Gastroesophageal sphincter (tissue), 4 donors: Measurements from ENCODE around the gene TRPC4AP. TPM values are rescaled to one million over a fixed set of nuclear protein-coding genes. Genes with fewer than 3 reads are reported as not detected.

Experiments used
- ATAC-seq: fragments of 150-250 bp; one replicate; pipeline ENCODE4 v1.9.1; 2016; ENCODE audit warnings: mild to moderate bottlenecking, moderate library complexity
- H3K27ac ChIP-seq, 4 donors: fragments of 200-600 bp; sonication (generic) in 3 of 4; 1 replicate in 3 of 4; 2 replicates in 1 of 4; pipeline ENCODE4 v1.5.1; 2016 to 2019
- H3K27me3 ChIP-seq: fragments of 200-600 bp; sonication (generic); one replicate; pipeline ENCODE4 v1.5.1; 2019
- H3K36me3 ChIP-seq, 2 donors: fragments of 200-600 bp; sonication (generic); one replicate each; pipeline ENCODE4 v1.5.1; 2019; ENCODE audit warnings: control low read depth in 1 of 2
- H3K4me1 ChIP-seq, 3 donors: fragments of 200-600 bp; sonication (generic); 1 replicate in 2 of 3; 2 replicates in 1 of 3; pipeline ENCODE4 v1.5.1; 2016 to 2019; ENCODE audit warnings: control low read depth in 2 of 3
- H3K4me3 ChIP-seq, 2 donors: fragments of 200-600 bp; sonication (generic); one replicate each; pipeline ENCODE4 v1.5.1; 2019; ENCODE audit warnings: mild to moderate bottlenecking in 1 of 2, moderate library complexity in 1 of 2
- H3K9me3 ChIP-seq, 3 donors: fragments of 200-600 bp; sonication (generic); one replicate each; pipeline ENCODE4 v1.5.1; 2017 to 2019; ENCODE audit warnings: control low read depth in 2 of 3
- EP300 ChIP-seq: sonication (generic); formaldehyde crosslinking; IDR thresholded peaks from one replicate; pipeline ENCODE4 v1.6.1; 2017; ENCODE audit warnings: antibody characterized with exemption, mild to moderate bottlenecking
- POLR2A ChIP-seq, 2 donors: fragments of 450-650 bp; IDR thresholded peaks; one replicate each; pipeline ENCODE4 v1.6.1; 2017; ENCODE audit warnings: antibody characterized with exemption in 2 of 2, mild to moderate bottlenecking in 2 of 2, moderate library complexity in 1 of 2
- POLR2AphosphoS5 ChIP-seq: sonication (generic); formaldehyde crosslinking; IDR thresholded peaks from one replicate; pipeline ENCODE4 v1.6.1; 2017; ENCODE audit warnings: antibody characterized with exemption
- WGBS, 2 donors: methylation state at CpG; one replicate each; pipeline ENCODE4 v1.1.5; 2018; ENCODE audit warnings: low coverage in 1 of 2; 5-methylcytosine and 5-hydroxymethylcytosine counted together
- total RNA-seq, 4 donors: library from RNA; depleted of rRNA; stranded (reverse); fragments of >200 nt; gene quantifications; one replicate each; pipeline ENCODE4 v1.1.0, GENCODE V29; 2016
- TF ChIP-seq, protein P1 (sequence below), 4 experiments: fragments of 200-600 bp in 2 of 4; fragments of 450-650 bp in 2 of 4; sonication (generic) in 1 of 4; IDR thresholded peaks; one replicate each; pipeline ENCODE4 v1.5.1; 2017 to 2019; ENCODE audit warnings: antibody characterized with exemption in 4 of 4, mild to moderate bottlenecking in 2 of 4, moderate library complexity in 2 of 4

Gene TRPC4AP
- total RNA-seq, 4 donors from 2014 or later, result 47.5 to 57.1 (median 52.4) TPM

GRCh38 chr20:34986311-34987287, 106.0 kb downstream of the TRPC4AP start:
- Histone ChIP-seq H3K36me3 (peaks cover 0 to 2% of the 10 kb centered on the region in 2 donors), H3K4me1 (peaks cover 0 to 19% (median 0%) of the 10 kb centered on the region in 3 donors), H3K9me3 (no peaks in the 10 kb centered on the region), H3K27ac (no peak overlapping the region), H3K4me3 (no peak overlapping the region), H3K27me3 (peaks cover 48% of the 10 kb centered on the region)
- TF ChIP-seq POLR2AphosphoS5 (no peak), POLR2A (IDR thresholded peaks at IDR 0.05) (no peak), EP300 (no peak)
- TF ChIP-seq, protein P1, sequence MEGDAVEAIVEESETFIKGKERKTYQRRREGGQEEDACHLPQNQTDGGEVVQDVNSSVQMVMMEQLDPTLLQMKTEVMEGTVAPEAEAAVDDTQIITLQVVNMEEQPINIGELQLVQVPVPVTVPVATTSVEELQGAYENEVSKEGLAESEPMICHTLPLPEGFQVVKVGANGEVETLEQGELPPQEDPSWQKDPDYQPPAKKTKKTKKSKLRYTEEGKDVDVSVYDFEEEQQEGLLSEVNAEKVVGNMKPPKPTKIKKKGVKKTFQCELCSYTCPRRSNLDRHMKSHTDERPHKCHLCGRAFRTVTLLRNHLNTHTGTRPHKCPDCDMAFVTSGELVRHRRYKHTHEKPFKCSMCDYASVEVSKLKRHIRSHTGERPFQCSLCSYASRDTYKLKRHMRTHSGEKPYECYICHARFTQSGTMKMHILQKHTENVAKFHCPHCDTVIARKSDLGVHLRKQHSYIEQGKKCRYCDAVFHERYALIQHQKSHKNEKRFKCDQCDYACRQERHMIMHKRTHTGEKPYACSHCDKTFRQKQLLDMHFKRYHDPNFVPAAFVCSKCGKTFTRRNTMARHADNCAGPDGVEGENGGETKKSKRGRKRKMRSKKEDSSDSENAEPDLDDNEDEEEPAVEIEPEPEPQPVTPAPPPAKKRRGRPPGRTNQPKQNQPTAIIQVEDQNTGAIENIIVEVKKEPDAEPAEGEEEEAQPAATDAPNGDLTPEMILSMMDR (IDR thresholded peaks at IDR 0.05), result no peak
- ATAC-seq, result no peak
- WGBS, 2 donors, result 55% methylated on average over 2 of the region's 24 CpGs; no CpG with 5 or more reads in 1 of the 2 donors

DNA sequence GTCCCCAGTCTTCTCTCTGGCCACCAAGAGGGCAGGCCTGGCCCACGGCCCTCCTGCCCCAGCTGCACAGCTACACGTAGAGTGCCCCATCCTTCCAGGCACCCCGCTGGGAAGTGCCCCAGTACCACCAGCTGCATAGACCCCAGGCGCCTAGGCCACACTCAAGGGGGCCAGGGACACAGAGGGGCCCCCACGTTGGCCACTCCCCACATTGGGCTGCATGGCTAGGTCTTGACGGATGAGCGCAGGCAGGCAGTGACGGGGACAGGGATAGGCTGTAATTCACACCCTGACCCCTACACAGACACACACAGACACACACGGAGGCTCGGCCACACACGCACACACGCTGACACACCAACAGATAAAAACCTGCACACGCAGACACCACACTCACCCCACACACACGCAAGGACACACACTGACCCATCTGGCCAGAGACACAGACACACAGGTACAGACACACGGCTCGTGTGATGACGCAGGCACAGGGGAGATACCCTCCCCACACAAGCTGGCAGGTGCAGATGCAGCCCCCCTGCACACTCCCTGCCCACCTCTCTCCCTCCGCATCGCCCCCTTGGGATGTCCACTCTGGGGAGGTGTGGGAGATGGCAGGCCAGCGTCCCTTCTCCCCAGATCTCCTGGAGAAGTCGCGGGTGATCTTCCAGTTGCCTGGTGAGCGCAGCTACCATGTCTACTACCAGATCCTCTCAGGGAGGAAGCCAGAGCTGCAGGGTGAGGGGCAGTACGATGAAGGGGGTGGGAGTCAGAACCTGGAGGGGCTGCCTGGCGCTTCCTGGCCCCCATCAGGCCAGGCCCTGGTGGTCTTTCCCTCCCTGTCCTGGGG, 106.9 kb downstream of the TRPC4AP start:
- no peaks in the 10 kb centered on the region for H3K36me3 ChIP-seq
- no peak for ATAC-seq
- no peak overlapping the region for H3K4me3 ChIP-seq
- WGBS, 2 donors, result 63 to 65% methylated on average over 5 to 8 of the region's 25 CpGs
- H3K9me3 ChIP-seq, result no peaks in the 10 kb centered on the region
- H3K4me1 ChIP-seq, result peaks cover 0 to 19% (median 0%) of the 10 kb centered on the region in 3 donors
- H3K27me3 ChIP-seq, result peaks cover 57% of the 10 kb centered on the region
- TF ChIP-seq EP300, result no peak
- no peak for TF ChIP-seq POLR2AphosphoS5
- no peak for TF ChIP-seq POLR2A (IDR thresholded peaks at IDR 0.05)
- no peak overlapping the region for H3K27ac ChIP-seq

GRCh38 chr20:34984756-34985261, 107.8 kb downstream of the TRPC4AP start:
- Histone ChIP-seq H3K36me3 (no peaks in the 10 kb centered on the region), H3K27me3 (peaks cover 64% of the 10 kb centered on the region), H3K9me3 (no peaks in the 10 kb centered on the region), H3K4me3 (no peak overlapping the region), H3K27ac (no peak overlapping the region), H3K4me1 (peaks cover 0 to 19% (median 0%) of the 10 kb centered on the region in 3 donors)
- WGBS, 2 donors, result 75% methylated on average over 6 of the region's 18 CpGs; no CpG with 5 or more reads in 1 of the 2 donors
- TF ChIP-seq, protein P1 (IDR thresholded peaks at IDR 0.05), result no peak
- no peak for TF ChIP-seq POLR2AphosphoS5
- no peak for TF ChIP-seq POLR2A (IDR thresholded peaks at IDR 0.05)
- no peak for TF ChIP-seq EP300
- ATAC-seq, result no peak

GRCh38 chr20:34983995-34984735, 108.4 kb downstream of the TRPC4AP start:
- ATAC-seq, result no peak
- Histone ChIP-seq H3K36me3 (no peaks in the 10 kb centered on the region), H3K4me1 (peaks cover 0 to 19% (median 0%) of the 10 kb centered on the region in 3 donors), H3K27me3 (peaks cover 70% of the 10 kb centered on the region), H3K27ac (no peak overlapping the region), H3K9me3 (no peaks in the 10 kb centered on the region), H3K4me3 (no peak overlapping the region)
- TF ChIP-seq POLR2A (IDR thresholded peaks at IDR 0.05) (no peak), EP300 (no peak), POLR2AphosphoS5 (no peak)
- TF ChIP-seq, protein P1 (IDR thresholded peaks at IDR 0.05), result no peak
- WGBS, 2 donors, result 11% methylated on average over 3 of the region's 14 CpGs; no CpG with 5 or more reads in 1 of the 2 donors
